Liver (tissue), 9 donors: ENCODE results near the gene RANBP17. TPM values are rescaled to one million over a fixed set of nuclear protein-coding genes. Genes with fewer than 3 reads are reported as not detected.

Source experiments
- DNase-seq: peaks from one replicate; pipeline ENCODE4 v3.0.0-alpha.2; 2017; ENCODE audit warnings: low spot score
- H3K27ac ChIP-seq, 2 donors: one replicate each; pipeline ENCODE4 v1.7.0; 2013; ENCODE audit warnings: inconsistent platforms in 2 of 2, low read length in 2 of 2, control low read depth in 1 of 2, low read depth in 1 of 2, mild to moderate bottlenecking in 1 of 2
- H3K27me3 ChIP-seq, 4 donors: one replicate each; pipeline versions ENCODE4 v1.6.1 to v1.7.0; 2013; ENCODE audit warnings: low read length in 3 of 4, inconsistent platforms in 1 of 4, mild to moderate bottlenecking in 1 of 4, moderate library complexity in 1 of 4; ENCODE audit not compliant: control insufficient read depth in 4 of 4, insufficient read depth in 4 of 4
- H3K36me3 ChIP-seq, 4 donors: one replicate each; pipeline versions ENCODE4 v1.6.1 to v1.7.0; 2013; ENCODE audit warnings: low read length in 3 of 4, mild to moderate bottlenecking in 3 of 4, low read depth in 1 of 4, moderate library complexity in 1 of 4; ENCODE audit not compliant: control insufficient read depth in 4 of 4, insufficient read depth in 3 of 4
- H3K4me1 ChIP-seq, 4 donors: one replicate each; pipeline versions ENCODE4 v1.6.1 to v1.7.0; 2013; ENCODE audit warnings: low read length in 3 of 4, mild to moderate bottlenecking in 3 of 4, moderate library complexity in 1 of 4; ENCODE audit not compliant: control insufficient read depth in 4 of 4, insufficient read depth in 4 of 4
- H3K4me3 ChIP-seq, 3 donors: one replicate each; pipeline versions ENCODE4 v1.6.1 to v1.7.0; 2013; ENCODE audit warnings: low read length in 3 of 3, control low read depth in 1 of 3, low read depth in 1 of 3, mild to moderate bottlenecking in 1 of 3
- H3K9ac ChIP-seq, 2 donors: one replicate each; pipeline ENCODE4 v1.7.0; 2013; ENCODE audit warnings: low read length in 2 of 2, mild to moderate bottlenecking in 2 of 2, moderate library complexity in 2 of 2, control low read depth in 1 of 2, low read depth in 1 of 2
- H3K9me3 ChIP-seq, 4 donors: one replicate each; pipeline versions ENCODE4 v1.6.1 to v1.7.0; 2013; ENCODE audit warnings: low read length in 3 of 4; ENCODE audit not compliant: control insufficient read depth in 4 of 4
- FOXA1 ChIP-seq: IDR thresholded peaks from 2 replicates; pipeline ENCODE4 v1.6.1; 2016; ENCODE audit warnings: antibody characterized with exemption
- HNF4A ChIP-seq, 2 donors: conservative IDR thresholded peaks; 2 replicates each; pipeline ENCODE4 v1.6.1; 2016; ENCODE audit warnings: antibody characterized with exemption in 2 of 2, mild to moderate bottlenecking in 2 of 2
- HNF4G ChIP-seq: IDR thresholded peaks from 2 replicates; pipeline ENCODE4 v1.6.1; 2016; ENCODE audit warnings: antibody characterized with exemption
- JUND ChIP-seq, 2 donors: IDR thresholded peaks; 2 replicates each; pipeline ENCODE4 v1.6.1; 2016; ENCODE audit warnings: antibody characterized with exemption in 2 of 2
- NR2F2 ChIP-seq: IDR thresholded peaks from 2 replicates; pipeline ENCODE4 v1.6.1; 2016; ENCODE audit warnings: antibody characterized with exemption
- RAD21 ChIP-seq, 2 donors: IDR thresholded peaks; 2 replicates each; pipeline ENCODE4 v1.6.1; 2016; ENCODE audit warnings: antibody characterized with exemption in 2 of 2, mild to moderate bottlenecking in 2 of 2
- RXRA ChIP-seq, 2 donors: IDR thresholded peaks; 2 replicates each; pipeline ENCODE4 v1.6.1; 2017 to 2018; ENCODE audit warnings: antibody characterized with exemption in 2 of 2, mild to moderate bottlenecking in 1 of 2
- SP1 ChIP-seq: IDR thresholded peaks from 2 replicates; pipeline ENCODE4 v1.6.1; 2018; ENCODE audit warnings: antibody characterized with exemption, mild to moderate bottlenecking
- YY1 ChIP-seq: IDR thresholded peaks from 2 replicates; pipeline ENCODE4 v1.6.1; 2016; ENCODE audit warnings: antibody characterized with exemption, mild to moderate bottlenecking
- WGBS: extraction: QIAGEN DNeasy Blood & Tissue Kit; methylation state at CpG from one replicate; pipeline ENCODE4 v1.1.7; 2013; 5-methylcytosine and 5-hydroxymethylcytosine counted together
- polyA plus RNA-seq, 2 donors: library from polyadenylated mRNA; stranded (reverse) in 1 of 2; unstranded in 1 of 2; fragments of 200-250 nt in 1 of 2; fragments of >200 nt in 1 of 2; fragmentation: Nextera tagmentation in 1 of 2; extraction: Ambion mirVana in 1 of 2; gene quantifications; one replicate each; pipeline versions ENCODE4 v1.2.1 to v1.2.3, GENCODE V29; 2013 to 2015
- total RNA-seq, 2 donors: library from RNA; depleted of rRNA; stranded (reverse); fragments of >200 nt; gene quantifications; one replicate each; pipeline ENCODE4 v1.2.3, GENCODE V29; 2014
- TF ChIP-seq, protein P1 (sequence below): IDR thresholded peaks from 2 replicates; pipeline ENCODE4 v1.6.1; 2016; ENCODE audit warnings: antibody characterized with exemption, mild to moderate bottlenecking
- TF ChIP-seq, protein P2 (sequence below): fragments of 150-350 bp; IDR thresholded peaks from 2 replicates; pipeline ENCODE4 v1.5.1; 2017; ENCODE audit warnings: improper control_type of control experiment, low read depth, low read length; ENCODE audit not compliant: missing input control
- TF ChIP-seq, protein P3 (sequence below): IDR thresholded peaks from 2 replicates; pipeline ENCODE4 v1.6.1; 2016; ENCODE audit warnings: antibody characterized with exemption
- TF ChIP-seq, protein P4 (sequence below): IDR thresholded peaks from 2 replicates; pipeline ENCODE4 v1.6.1; 2016; ENCODE audit warnings: antibody characterized with exemption
- donor health status: healthy.
- donor health status: healthy.
- donor health status: healthy.
- donor health status: healthy.
- donor health status: healthy.

Gene RANBP17
- total and polyA plus RNA-seq, 4 donors, result 0.83 to 10.8 (median 7.9) TPM

- no peak for TF ChIP-seq JUND (IDR thresholded peaks at IDR 0.05)
- no peak for TF ChIP-seq SP1
- TF ChIP-seq, protein P1, sequence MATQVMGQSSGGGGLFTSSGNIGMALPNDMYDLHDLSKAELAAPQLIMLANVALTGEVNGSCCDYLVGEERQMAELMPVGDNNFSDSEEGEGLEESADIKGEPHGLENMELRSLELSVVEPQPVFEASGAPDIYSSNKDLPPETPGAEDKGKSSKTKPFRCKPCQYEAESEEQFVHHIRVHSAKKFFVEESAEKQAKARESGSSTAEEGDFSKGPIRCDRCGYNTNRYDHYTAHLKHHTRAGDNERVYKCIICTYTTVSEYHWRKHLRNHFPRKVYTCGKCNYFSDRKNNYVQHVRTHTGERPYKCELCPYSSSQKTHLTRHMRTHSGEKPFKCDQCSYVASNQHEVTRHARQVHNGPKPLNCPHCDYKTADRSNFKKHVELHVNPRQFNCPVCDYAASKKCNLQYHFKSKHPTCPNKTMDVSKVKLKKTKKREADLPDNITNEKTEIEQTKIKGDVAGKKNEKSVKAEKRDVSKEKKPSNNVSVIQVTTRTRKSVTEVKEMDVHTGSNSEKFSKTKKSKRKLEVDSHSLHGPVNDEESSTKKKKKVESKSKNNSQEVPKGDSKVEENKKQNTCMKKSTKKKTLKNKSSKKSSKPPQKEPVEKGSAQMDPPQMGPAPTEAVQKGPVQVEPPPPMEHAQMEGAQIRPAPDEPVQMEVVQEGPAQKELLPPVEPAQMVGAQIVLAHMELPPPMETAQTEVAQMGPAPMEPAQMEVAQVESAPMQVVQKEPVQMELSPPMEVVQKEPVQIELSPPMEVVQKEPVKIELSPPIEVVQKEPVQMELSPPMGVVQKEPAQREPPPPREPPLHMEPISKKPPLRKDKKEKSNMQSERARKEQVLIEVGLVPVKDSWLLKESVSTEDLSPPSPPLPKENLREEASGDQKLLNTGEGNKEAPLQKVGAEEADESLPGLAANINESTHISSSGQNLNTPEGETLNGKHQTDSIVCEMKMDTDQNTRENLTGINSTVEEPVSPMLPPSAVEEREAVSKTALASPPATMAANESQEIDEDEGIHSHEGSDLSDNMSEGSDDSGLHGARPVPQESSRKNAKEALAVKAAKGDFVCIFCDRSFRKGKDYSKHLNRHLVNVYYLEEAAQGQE, result no peak
- TF ChIP-seq, protein P2, sequence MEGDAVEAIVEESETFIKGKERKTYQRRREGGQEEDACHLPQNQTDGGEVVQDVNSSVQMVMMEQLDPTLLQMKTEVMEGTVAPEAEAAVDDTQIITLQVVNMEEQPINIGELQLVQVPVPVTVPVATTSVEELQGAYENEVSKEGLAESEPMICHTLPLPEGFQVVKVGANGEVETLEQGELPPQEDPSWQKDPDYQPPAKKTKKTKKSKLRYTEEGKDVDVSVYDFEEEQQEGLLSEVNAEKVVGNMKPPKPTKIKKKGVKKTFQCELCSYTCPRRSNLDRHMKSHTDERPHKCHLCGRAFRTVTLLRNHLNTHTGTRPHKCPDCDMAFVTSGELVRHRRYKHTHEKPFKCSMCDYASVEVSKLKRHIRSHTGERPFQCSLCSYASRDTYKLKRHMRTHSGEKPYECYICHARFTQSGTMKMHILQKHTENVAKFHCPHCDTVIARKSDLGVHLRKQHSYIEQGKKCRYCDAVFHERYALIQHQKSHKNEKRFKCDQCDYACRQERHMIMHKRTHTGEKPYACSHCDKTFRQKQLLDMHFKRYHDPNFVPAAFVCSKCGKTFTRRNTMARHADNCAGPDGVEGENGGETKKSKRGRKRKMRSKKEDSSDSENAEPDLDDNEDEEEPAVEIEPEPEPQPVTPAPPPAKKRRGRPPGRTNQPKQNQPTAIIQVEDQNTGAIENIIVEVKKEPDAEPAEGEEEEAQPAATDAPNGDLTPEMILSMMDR, result no peak
- TF ChIP-seq, protein P3, sequence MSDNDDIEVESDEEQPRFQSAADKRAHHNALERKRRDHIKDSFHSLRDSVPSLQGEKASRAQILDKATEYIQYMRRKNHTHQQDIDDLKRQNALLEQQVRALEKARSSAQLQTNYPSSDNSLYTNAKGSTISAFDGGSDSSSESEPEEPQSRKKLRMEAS, result no peak
- no peak for TF ChIP-seq RAD21 (IDR thresholded peaks at IDR 0.05)
- no peak for TF ChIP-seq HNF4G
- no peak for TF ChIP-seq YY1
- Histone ChIP-seq H3K9ac (no peak overlapping the region), H3K9me3 (peaks cover 0 to 3% (median 1%) of the 10 kb centered on the region in 4 donors), H3K27ac (no peak overlapping the region), H3K36me3 (no peaks in the 10 kb centered on the region), H3K4me1 (no peaks in the 10 kb centered on the region), H3K27me3 (no peaks in the 10 kb centered on the region), H3K4me3 (no peak overlapping the region)
- no peak for DNase-seq
- 73% methylated on average over 6 of the region's 6 CpGs for WGBS
Observed at GRCh38 chr5:170854566-170854965, 7.3 kb upstream of the RANBP17 start.

DNA sequence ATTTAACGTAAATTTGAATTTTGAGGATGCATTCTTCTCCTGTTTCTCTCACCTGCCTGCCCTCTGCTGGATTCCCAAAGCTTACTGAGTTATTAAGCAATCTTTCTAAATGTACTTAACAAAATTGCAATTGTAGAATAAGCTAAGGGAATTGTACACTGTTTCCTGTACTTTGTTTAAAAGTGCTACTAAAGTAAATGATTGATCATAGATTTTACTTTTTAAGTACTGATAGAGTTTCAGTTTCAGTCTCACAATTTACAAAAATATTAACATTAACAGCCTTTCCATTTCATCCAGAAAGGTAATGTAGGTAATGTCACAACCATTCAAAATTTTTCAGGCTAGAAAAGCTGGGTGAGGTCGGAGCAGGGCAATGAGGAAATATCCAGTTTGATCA is 4.8 kb upstream of the RANBP17 start:
- TF ChIP-seq, protein P3, result no peak
- TF ChIP-seq RXRA (IDR thresholded peaks at IDR 0.05), result no peak
- TF ChIP-seq FOXA1, result no peak
- TF ChIP-seq, protein P1, result no peak
- TF ChIP-seq, protein P4, sequence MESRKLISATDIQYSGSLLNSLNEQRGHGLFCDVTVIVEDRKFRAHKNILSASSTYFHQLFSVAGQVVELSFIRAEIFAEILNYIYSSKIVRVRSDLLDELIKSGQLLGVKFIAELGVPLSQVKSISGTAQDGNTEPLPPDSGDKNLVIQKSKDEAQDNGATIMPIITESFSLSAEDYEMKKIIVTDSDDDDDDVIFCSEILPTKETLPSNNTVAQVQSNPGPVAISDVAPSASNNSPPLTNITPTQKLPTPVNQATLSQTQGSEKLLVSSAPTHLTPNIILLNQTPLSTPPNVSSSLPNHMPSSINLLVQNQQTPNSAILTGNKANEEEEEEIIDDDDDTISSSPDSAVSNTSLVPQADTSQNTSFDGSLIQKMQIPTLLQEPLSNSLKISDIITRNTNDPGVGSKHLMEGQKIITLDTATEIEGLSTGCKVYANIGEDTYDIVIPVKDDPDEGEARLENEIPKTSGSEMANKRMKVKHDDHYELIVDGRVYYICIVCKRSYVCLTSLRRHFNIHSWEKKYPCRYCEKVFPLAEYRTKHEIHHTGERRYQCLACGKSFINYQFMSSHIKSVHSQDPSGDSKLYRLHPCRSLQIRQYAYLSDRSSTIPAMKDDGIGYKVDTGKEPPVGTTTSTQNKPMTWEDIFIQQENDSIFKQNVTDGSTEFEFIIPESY, result no peak
- TF ChIP-seq HNF4A (conservative IDR thresholded peaks at IDR 0.05), result no peak
- TF ChIP-seq NR2F2, result no peak
- no peak for TF ChIP-seq YY1
- TF ChIP-seq SP1, result no peak
- H3K4me1 ChIP-seq, result peaks cover 0 to under 1% (median 0%) of the 10 kb centered on the region in 4 donors
- no peak overlapping the region for H3K9ac ChIP-seq
- no peak for DNase-seq
- no peaks in the 10 kb centered on the region for H3K27me3 ChIP-seq
- 87% methylated on average over 2 of the region's 2 CpGs for whole genome bisulfite sequencing
- H3K27ac ChIP-seq, result no peak overlapping the region
- peaks cover 6 to 18% (median 13%) of the 10 kb centered on the region in 4 donors for H3K9me3 ChIP-seq
- no peak overlapping the region for H3K4me3 ChIP-seq
- no peaks in the 10 kb centered on the region for H3K36me3 ChIP-seq
